Activated CD8-positive, alpha-beta T cell treated with anti-CD3 and anti-CD28 coated beads for 36 hours (primary cell): Measurements from ENCODE around the gene EFCAB6. TPM values are rescaled to one million over a fixed set of nuclear protein-coding genes. Genes with fewer than 3 reads are reported as not detected.

Experiments
- ATAC-seq: fragments of 200-7000 bp; cut with Tn5 transposase; one replicate; pipeline ENCODE4 v1.10.0; 2021; ENCODE audit warnings: mild to moderate bottlenecking, moderate library complexity
- CTCF ChIA-PET: fragments of 350-600 bp; sonication (Branson Sonifier 250); formaldehyde crosslinking; loops from one replicate; lab custom pipeline; 2021; ENCODE audit warnings: antibody characterized with exemption; lab: Charles Lee
- POLR2A ChIA-PET: fragments of 350-600 bp; sonication (Branson Sonifier 250); formaldehyde crosslinking; loops from one replicate; lab custom pipeline; 2021; ENCODE audit warnings: antibody characterized with exemption; lab: Charles Lee
- DNase-seq: peaks from one replicate; pipeline ENCODE4 v3.0.0-alpha.2; 2020
- H3K27ac Mint-ChIP-seq: one replicate; pipeline ENCODE4 v1.8.0; 2021; ENCODE audit warnings: mild to moderate bottlenecking, mixed read lengths
- H3K27me3 Mint-ChIP-seq: one replicate; pipeline ENCODE4 v1.8.0; 2021; ENCODE audit warnings: mixed read lengths
- H3K36me3 Mint-ChIP-seq: one replicate; pipeline ENCODE4 v1.8.0; 2021; ENCODE audit warnings: low read depth, mixed read lengths
- H3K4me1 Mint-ChIP-seq: one replicate; pipeline ENCODE4 v1.8.0; 2021; ENCODE audit warnings: low read depth, mixed read lengths
- H3K4me3 Mint-ChIP-seq: one replicate; pipeline ENCODE4 v1.8.0; 2021; ENCODE audit warnings: mild to moderate bottlenecking, moderate library complexity, mixed read lengths
- H3K9me3 Mint-ChIP-seq: one replicate; pipeline ENCODE4 v1.8.0; 2021; ENCODE audit warnings: mixed read lengths
- intact Hi-C: fragments of 100-400 bp; cut with micrococcal nuclease; formaldehyde crosslinking; loops from one replicate; pipeline ENCODE4 v1.10.0; 2022
- total RNA-seq, 2 experiments: library from RNA; stranded (reverse); gene quantifications; one replicate each; pipeline ENCODE4 v1.2.3, GENCODE V29; 2021
- TF ChIP-seq, protein P1 (sequence below): fragments of 200-600 bp; IDR thresholded peaks from one replicate; pipeline ENCODE4 v1.8.0; 2022; ENCODE audit warnings: antibody characterized with exemption, mild to moderate bottlenecking

EFCAB6 gene
- total RNA-seq, 2 experiments from 2014 or later: 0.16 to 0.29 TPM

DNA sequence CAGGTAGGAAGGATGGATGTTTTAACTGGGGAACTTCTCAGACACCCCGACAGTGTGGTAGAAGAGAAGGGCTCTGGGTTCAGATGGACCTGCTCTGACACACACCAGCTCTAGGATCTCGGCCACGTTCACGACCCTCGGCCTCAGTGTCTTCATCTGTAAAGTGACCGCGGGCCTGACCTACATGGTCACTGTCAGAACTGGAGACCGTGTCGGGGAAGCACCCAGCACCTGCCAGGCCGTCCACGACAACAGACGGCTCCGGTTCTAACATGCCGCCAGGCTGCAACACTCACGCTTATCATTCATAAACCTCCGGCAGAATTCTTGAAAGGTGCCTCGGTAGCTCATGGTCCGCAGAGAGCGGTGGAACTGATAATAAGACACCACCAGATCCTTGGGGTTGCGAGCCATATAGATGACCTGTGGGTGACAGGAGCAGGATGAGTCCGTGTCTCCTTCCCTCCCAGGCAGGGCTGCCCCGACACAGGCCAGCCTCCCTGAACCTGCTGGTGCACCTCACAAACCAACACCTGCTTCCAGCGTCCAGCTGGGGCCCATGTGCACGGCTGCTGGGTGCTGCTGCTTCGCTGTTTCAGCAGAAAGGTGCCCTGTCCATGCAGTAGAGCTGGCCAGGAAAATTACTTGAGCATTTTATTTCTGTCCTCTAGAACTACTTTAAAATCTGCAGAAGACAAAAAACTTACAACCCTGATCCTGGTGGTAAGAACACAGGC lies 26.6 kb upstream of the EFCAB6 start:
- no peak overlapping the region for H3K4me3 Mint-ChIP-seq
- ATAC-seq (no peak), DNase-seq (no peak)
- peaks cover 3% of the 10 kb centered on the region for H3K27me3 Mint-ChIP-seq
- H3K4me1 Mint-ChIP-seq: no peaks in the 10 kb centered on the region
- TF ChIP-seq, protein P1, sequence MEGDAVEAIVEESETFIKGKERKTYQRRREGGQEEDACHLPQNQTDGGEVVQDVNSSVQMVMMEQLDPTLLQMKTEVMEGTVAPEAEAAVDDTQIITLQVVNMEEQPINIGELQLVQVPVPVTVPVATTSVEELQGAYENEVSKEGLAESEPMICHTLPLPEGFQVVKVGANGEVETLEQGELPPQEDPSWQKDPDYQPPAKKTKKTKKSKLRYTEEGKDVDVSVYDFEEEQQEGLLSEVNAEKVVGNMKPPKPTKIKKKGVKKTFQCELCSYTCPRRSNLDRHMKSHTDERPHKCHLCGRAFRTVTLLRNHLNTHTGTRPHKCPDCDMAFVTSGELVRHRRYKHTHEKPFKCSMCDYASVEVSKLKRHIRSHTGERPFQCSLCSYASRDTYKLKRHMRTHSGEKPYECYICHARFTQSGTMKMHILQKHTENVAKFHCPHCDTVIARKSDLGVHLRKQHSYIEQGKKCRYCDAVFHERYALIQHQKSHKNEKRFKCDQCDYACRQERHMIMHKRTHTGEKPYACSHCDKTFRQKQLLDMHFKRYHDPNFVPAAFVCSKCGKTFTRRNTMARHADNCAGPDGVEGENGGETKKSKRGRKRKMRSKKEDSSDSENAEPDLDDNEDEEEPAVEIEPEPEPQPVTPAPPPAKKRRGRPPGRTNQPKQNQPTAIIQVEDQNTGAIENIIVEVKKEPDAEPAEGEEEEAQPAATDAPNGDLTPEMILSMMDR: no peak
- ChIA-PET POLR2A (no interaction called here), CTCF (no interaction called here)
- intact Hi-C loops: no loop called here
- no peak overlapping the region for H3K27ac Mint-ChIP-seq
- H3K9me3 Mint-ChIP-seq: no peaks in the 10 kb centered on the region
- H3K36me3 Mint-ChIP-seq: no peaks in the 10 kb centered on the region

DNA sequence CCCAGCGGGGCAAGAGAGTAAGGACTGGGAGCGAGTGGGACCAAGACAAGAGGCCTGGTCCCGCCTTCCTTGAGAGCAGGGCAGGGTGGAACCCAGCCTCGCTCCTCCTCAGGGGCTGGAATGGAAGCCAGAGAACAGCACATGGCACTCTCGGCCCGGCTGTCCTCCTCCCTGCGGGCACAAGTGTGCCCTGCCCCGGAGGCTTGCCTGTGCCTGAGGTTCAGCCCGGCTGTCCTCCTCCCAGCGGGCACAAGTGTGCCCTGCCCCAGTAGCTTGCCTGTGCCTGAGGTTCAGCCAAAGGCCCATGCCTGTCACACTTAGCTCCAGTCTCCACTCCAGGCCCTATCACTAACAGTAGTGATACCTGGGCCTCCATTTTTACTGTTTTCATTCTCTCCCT lies 26.1 kb upstream of the EFCAB6 start:
- intact Hi-C loops: no loop called here
- H3K4me3 Mint-ChIP-seq: no peak overlapping the region

DNA sequence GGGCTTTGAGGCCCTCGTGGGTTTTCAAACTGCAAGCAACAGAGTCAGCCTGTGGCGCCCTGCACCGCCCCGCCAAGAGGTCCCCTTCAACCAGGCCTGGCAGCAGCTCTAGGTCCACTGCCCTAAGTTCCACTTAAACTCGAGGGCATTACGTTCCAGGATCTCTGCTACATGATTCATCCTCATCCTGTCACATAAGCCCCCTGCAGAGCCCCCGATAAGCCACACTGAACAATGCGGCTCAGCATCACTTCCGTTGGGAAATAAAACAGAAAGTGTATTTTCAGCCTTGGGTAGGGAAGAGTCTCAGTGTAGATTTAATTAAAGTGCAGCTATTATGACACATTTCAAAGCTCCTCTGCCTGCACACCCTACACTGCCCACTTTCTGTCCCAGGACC lies 25.6 kb upstream of the EFCAB6 start:
- no peaks in the 10 kb centered on the region for H3K36me3 Mint-ChIP-seq
- no peak overlapping the region for H3K27ac Mint-ChIP-seq
- no peak for DNase-seq

More for the DNA sequence above, 26.1 kb upstream of the EFCAB6 start:
- no peak for ATAC-seq
- no peaks in the 10 kb centered on the region for H3K9me3 Mint-ChIP-seq
- ChIA-PET CTCF (no interaction called here), POLR2A (no interaction called here)
- H3K4me1 Mint-ChIP-seq: no peaks in the 10 kb centered on the region
- TF ChIP-seq, protein P1: no peak
- DNase-seq: no peak
- H3K27me3 Mint-ChIP-seq: peaks cover 3% of the 10 kb centered on the region
- no peak overlapping the region for H3K27ac Mint-ChIP-seq
- H3K36me3 Mint-ChIP-seq: no peaks in the 10 kb centered on the region

DNA sequence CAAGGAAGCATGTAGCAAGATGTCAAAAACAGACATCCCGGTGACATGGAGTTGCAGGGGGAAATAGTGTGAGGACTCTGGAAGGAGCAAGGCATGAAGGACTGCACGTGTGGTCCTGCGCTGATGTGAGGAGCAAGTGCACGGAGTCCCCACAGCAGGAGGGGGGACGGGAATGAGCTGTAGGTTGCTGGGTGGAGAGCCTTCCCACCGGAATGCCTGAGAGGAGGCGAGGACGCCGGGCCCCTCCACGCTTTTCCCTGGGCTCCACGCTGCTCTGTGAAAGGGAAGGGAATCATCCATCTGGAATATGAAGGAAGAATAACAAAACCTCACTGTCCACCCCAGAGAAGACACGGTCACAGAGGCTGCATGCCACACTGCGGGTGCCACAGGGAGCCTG lies 23.6 kb upstream of the EFCAB6 start:
- ChIA-PET CTCF (no interaction called here), POLR2A (no interaction called here)
- no peaks in the 10 kb centered on the region for H3K9me3 Mint-ChIP-seq
- intact Hi-C loops: no loop called here
- no peaks in the 10 kb centered on the region for H3K4me1 Mint-ChIP-seq
- no peaks in the 10 kb centered on the region for H3K36me3 Mint-ChIP-seq
- H3K27me3 Mint-ChIP-seq: peaks cover 3% of the 10 kb centered on the region
- no peak overlapping the region for H3K4me3 Mint-ChIP-seq
- DNase-seq (no peak), ATAC-seq (no peak)
- TF ChIP-seq, protein P1: no peak
- no peak overlapping the region for H3K27ac Mint-ChIP-seq

More for the DNA sequence above, 25.6 kb upstream of the EFCAB6 start:
- Mint-ChIP-seq H3K27me3 (peaks cover 3% of the 10 kb centered on the region), H3K4me1 (no peaks in the 10 kb centered on the region), H3K9me3 (no peaks in the 10 kb centered on the region), H3K4me3 (no peak overlapping the region)
- TF ChIP-seq, protein P1: no peak
- CTCF ChIA-PET: no interaction called here
- no peak for ATAC-seq
- POLR2A ChIA-PET: no interaction called here
- intact Hi-C loops: no loop called here

DNA sequence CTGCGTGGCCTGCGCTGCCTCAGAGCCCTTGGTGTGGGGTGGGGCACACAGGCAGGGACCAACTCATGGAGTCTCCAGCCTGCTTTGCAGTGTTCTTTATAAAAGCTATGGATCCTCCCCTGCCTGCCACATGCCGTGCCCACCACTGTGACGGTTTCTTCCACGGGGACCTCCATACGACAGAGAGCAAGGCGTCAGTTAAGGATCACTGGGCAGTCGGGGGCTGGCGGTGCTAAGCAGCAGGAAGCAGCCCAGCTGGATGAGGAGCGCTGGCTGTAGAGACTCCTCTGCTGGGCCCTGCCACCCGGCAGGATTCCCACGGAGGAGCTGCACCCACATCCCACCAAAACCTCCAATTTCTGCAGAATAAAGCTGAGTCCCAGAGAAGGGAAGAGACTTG lies 23.1 kb upstream of the EFCAB6 start:
- Mint-ChIP-seq H3K27ac (no peak overlapping the region), H3K36me3 (no peaks in the 10 kb centered on the region), H3K27me3 (peaks cover 3% of the 10 kb centered on the region), H3K4me3 (no peak overlapping the region), H3K4me1 (no peaks in the 10 kb centered on the region), H3K9me3 (no peaks in the 10 kb centered on the region)
- no peak for ATAC-seq
- intact Hi-C loops: no loop called here
- CTCF ChIA-PET: no interaction called here
- DNase-seq: no peak
- TF ChIP-seq, protein P1: no peak
- POLR2A ChIA-PET: no interaction called here
